ENCODE results near the gene SGIP1. TPM values are rescaled to one million over a fixed set of nuclear protein-coding genes. Genes with fewer than 3 reads are reported as not detected.

The SGIP1 gene
- total and polyA plus RNA-seq, 8 donors = 6.8 to 16.6 (median 8.6) TPM

DNA sequence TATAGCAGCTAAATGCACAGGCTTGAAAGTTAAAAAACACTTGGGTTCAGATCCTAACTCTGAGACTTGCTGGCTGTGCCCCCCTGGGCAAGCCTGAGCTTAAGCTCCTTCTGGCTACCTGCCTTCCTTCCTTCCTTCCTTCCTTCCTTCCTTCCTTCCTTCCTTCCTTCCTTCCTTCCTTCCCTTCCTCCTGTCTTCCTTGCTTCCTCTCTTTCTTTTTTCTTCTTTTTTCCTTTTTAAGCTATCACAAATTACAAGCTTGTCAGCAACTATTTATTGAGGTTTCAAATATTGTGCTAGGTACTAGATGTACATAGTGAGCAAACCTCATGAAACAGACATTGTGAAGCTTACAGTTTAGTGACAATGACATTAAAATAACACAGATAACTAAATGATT, 15.1 kb downstream of the SGIP1 start:
- TF ChIP-seq, protein P1, sequence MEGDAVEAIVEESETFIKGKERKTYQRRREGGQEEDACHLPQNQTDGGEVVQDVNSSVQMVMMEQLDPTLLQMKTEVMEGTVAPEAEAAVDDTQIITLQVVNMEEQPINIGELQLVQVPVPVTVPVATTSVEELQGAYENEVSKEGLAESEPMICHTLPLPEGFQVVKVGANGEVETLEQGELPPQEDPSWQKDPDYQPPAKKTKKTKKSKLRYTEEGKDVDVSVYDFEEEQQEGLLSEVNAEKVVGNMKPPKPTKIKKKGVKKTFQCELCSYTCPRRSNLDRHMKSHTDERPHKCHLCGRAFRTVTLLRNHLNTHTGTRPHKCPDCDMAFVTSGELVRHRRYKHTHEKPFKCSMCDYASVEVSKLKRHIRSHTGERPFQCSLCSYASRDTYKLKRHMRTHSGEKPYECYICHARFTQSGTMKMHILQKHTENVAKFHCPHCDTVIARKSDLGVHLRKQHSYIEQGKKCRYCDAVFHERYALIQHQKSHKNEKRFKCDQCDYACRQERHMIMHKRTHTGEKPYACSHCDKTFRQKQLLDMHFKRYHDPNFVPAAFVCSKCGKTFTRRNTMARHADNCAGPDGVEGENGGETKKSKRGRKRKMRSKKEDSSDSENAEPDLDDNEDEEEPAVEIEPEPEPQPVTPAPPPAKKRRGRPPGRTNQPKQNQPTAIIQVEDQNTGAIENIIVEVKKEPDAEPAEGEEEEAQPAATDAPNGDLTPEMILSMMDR (IDR thresholded peaks at IDR 0.05) = no peak
- Histone ChIP-seq H3K4me1 (no peaks in the 10 kb centered on the region), H3K36me3 (no peaks in the 10 kb centered on the region), H3K27ac (no peak overlapping the region), H3K4me3 (no peak overlapping the region), H3K9me3 (no peaks in the 10 kb centered on the region), H3K27me3 (no peaks in the 10 kb centered on the region)
- intact Hi-C loops (cut with DNase I) = no loop called here
- ATAC-seq (no peak), DNase-seq (no peak)

DNA sequence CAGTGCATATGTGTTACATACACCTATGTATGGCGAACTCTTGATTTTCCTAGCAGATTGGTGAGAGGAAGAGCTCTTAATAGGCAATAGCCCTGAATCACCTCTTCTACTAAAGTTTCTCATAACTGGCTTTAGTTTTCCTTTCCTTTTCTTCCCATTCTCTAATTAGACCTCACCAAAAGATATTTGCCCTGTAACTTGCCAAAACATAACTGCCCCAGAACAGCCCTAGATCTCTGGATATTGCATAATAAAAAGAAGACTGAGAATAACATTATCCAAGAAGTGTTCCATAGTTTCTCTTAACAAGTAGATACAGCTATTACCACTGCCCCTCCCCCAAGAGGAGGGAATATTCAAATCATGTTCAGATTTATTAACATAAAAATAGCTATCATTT, 16.3 kb downstream of the SGIP1 start:
- intact Hi-C loops (cut with DNase I) = no loop called here
- Histone ChIP-seq H3K36me3 (no peaks in the 10 kb centered on the region), H3K4me3 (no peak overlapping the region), H3K9me3 (no peaks in the 10 kb centered on the region), H3K27me3 (no peaks in the 10 kb centered on the region), H3K27ac (no peak overlapping the region), H3K4me1 (no peaks in the 10 kb centered on the region)
- TF ChIP-seq, protein P1 (IDR thresholded peaks at IDR 0.05) = no peak
- no peak for ATAC-seq
- DNase-seq = no peak

DNA sequence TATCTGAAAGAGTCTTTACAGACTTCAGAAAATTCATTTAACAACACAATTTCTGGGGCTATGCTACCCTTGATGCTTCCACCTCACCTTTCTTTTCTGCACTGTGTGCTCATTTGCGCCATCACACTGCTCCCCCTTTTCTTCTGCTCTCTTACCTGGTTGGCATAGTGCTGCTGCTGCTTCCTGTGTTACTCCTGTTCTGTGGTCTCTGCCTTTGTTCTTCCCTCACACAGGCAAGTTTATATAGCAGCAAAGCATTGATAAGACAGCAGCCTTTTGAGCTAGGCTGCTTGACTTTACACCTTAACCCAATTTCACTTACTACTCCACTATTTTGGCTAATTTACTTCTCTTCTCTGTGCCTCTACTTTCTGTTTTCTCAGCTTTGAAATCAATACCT, 18.3 kb downstream of the SGIP1 start:
- Histone ChIP-seq H3K27ac (no peak overlapping the region), H3K9me3 (no peaks in the 10 kb centered on the region), H3K36me3 (no peaks in the 10 kb centered on the region), H3K27me3 (no peaks in the 10 kb centered on the region), H3K4me3 (no peak overlapping the region), H3K4me1 (no peaks in the 10 kb centered on the region)
- intact Hi-C loops (cut with DNase I) = no loop called here
- no peak for DNase-seq
- no peak for ATAC-seq
- TF ChIP-seq, protein P1 (IDR thresholded peaks at IDR 0.05) = no peak

DNA sequence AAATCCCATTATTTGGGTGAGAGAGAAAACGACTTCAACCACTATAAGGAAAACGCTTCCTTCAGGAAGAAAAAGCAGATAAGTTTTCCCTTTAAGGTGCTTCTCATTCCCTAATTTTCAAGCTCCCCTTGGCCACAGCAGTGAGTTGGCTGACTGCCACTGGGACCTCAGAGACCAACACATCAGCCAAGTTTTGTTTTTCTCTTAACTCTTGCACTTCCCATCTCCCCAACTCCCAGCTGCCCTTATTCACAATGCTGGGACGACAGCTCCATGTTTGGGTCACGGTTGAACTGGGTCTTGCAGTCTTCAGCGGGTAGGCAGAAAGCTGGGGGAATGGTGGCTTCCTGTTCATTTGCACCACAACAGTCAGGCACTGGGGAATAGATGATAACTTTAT, 18.9 kb downstream of the SGIP1 start:
- DNase-seq = peak in 2 of 4 donors; percentile 62 to 77
- Histone ChIP-seq H3K27me3 (no peaks in the 10 kb centered on the region), H3K4me3 (no peak overlapping the region), H3K9me3 (no peaks in the 10 kb centered on the region), H3K4me1 (no peaks in the 10 kb centered on the region), H3K27ac (no peak overlapping the region), H3K36me3 (no peaks in the 10 kb centered on the region)
- intact Hi-C loops (cut with DNase I) = no loop called here
- ATAC-seq = no peak
- TF ChIP-seq, protein P1 (IDR thresholded peaks at IDR 0.05) = no peak

DNA sequence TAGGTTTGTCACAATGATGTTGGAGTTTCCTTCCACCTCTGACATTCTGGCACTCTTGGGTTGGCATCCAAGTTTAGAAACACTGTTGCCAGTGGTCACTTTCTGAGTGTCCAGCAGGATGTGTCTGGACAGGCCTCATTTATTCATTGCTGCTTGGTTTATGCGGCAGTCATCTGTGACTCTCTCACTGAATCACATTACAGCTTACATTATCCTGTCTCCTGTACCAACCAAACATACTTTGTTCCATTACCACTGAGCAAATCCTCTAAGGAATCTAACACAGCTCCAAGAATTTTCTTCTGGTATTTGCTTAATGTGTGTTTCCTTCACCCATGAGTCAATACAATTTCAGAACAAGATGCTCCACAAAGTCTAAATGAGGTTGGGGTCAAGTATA, 19.9 kb downstream of the SGIP1 start:
- TF ChIP-seq, protein P1 (IDR thresholded peaks at IDR 0.05) = no peak
- Histone ChIP-seq H3K36me3 (no peaks in the 10 kb centered on the region), H3K4me3 (no peak overlapping the region), H3K9me3 (no peaks in the 10 kb centered on the region), H3K27ac (no peak overlapping the region), H3K4me1 (no peaks in the 10 kb centered on the region), H3K27me3 (no peaks in the 10 kb centered on the region)
- no peak for DNase-seq
- ATAC-seq = no peak
- intact Hi-C loops (cut with DNase I) = no loop called here
